K562 (cell line): ENCODE results near the gene USP24. TPM values are rescaled to one million over a fixed set of nuclear protein-coding genes. Genes with fewer than 3 reads are reported as not detected.

Experiments used
- CBX8 ChIP-seq: fragments of 200-600 bp; sonication (generic); IDR thresholded peaks from 2 replicates; pipeline ENCODE4 v1.6.1; 2012; ENCODE audit warnings: borderline replicate concordance, mixed run types, low read depth, mild to moderate bottlenecking, moderate library complexity, mixed read lengths, low read length, control low read depth, inconsistent platforms; ENCODE audit not compliant: poor library complexity, severe bottlenecking; ENCODE audit errors: extremely low read depth
- DIDO1 ChIP-seq: fragments of 450-650 bp; IDR thresholded peaks from 2 replicates; pipeline ENCODE4 v1.6.1; 2016; ENCODE audit warnings: low read depth, missing biosample characterization, missing genetic modification characterization
- ESRRA ChIP-seq: fragments of 450-650 bp; IDR thresholded peaks from 2 replicates; pipeline ENCODE4 v1.6.1; 2014; ENCODE audit warnings: low read depth, mild to moderate bottlenecking, moderate library complexity, borderline replicate concordance
- KAT7 ChIP-seq: sonication (generic); formaldehyde crosslinking; IDR thresholded peaks from 2 replicates; pipeline ENCODE4 v1.8.0; 2022; ENCODE audit warnings: missing genetic modification reagents, mild to moderate bottlenecking, borderline replicate concordance
- KLF1 ChIP-seq: fragments of 450-650 bp; IDR thresholded peaks from 2 replicates; pipeline ENCODE4 v1.6.1; 2016; ENCODE audit warnings: missing genetic modification characterization, missing compliant biosample characterization
- MAX ChIP-seq: sonication (generic); formaldehyde crosslinking; IDR thresholded peaks from 2 replicates; pipeline ENCODE4 v1.9.0; 2022; ENCODE audit warnings: mild to moderate bottlenecking, missing genetic modification reagents
- PRPF4 ChIP-seq: fragments of 200-400 bp; formaldehyde crosslinking; IDR thresholded peaks from one replicate; pipeline ENCODE4 v1.6.1; 2017; ENCODE audit warnings: low read length, low read depth, mild to moderate bottlenecking; ENCODE audit not compliant: insufficient read depth, poor library complexity, severe bottlenecking
- PYGO2 ChIP-seq: fragments of 450-650 bp; IDR thresholded peaks from 2 replicates; pipeline ENCODE4 v1.6.1; 2016; ENCODE audit warnings: mild to moderate bottlenecking, missing genetic modification characterization, moderate library complexity, missing compliant biosample characterization
- RBBP5 ChIP-seq: fragments of 200-600 bp; sonication (generic); IDR thresholded peaks from 2 replicates; pipeline ENCODE4 v1.6.1; 2012; ENCODE audit warnings: borderline replicate concordance, mild to moderate bottlenecking, low read length, control low read depth, inconsistent platforms; ENCODE audit not compliant: insufficient read depth, poor library complexity, severe bottlenecking
- SAFB ChIP-seq: fragments of 200-400 bp; formaldehyde crosslinking; IDR thresholded peaks from 2 replicates; pipeline ENCODE4 v1.6.1; 2017; ENCODE audit warnings: low read depth, low read length, borderline replicate concordance
- SNRNP70 ChIP-seq: fragments of 200-400 bp; formaldehyde crosslinking; optimal IDR thresholded peaks from 2 replicates; pipeline ENCODE3; 2017; ENCODE audit warnings: low read depth, low read length
- STAT5B ChIP-seq: fragments of 250-450 bp; sonication (Bioruptor Pico); IDR thresholded peaks from 2 replicates; pipeline ENCODE4 v1.8.0; 2021; ENCODE audit warnings: mild to moderate bottlenecking, inconsistent platforms
- ZBTB7A ChIP-seq: IDR thresholded peaks from 2 replicates; pipeline ENCODE4 v1.6.1; 2011; ENCODE audit warnings: low read depth, mild to moderate bottlenecking, low read length, moderate library complexity, borderline replicate concordance; ENCODE audit not compliant: control insufficient read depth
- ZNF707 ChIP-seq: fragments of 250-450 bp; sonication (Bioruptor Pico); conservative IDR thresholded peaks from 2 replicates; pipeline ENCODE4 v1.8.0; 2022; ENCODE audit warnings: inconsistent platforms, mild to moderate bottlenecking, moderate library complexity
- ZNF778 ChIP-seq: fragments of 450-650 bp; formaldehyde crosslinking; IDR thresholded peaks from 2 replicates; pipeline ENCODE4 v1.4.0; 2020; ENCODE audit warnings: mild to moderate bottlenecking, moderate library complexity
- polyA plus RNA-seq, 8 experiments: library from polyadenylated mRNA; depleted of rRNA in 4 of 8; stranded (reverse) in 5 of 8; unstranded in 3 of 8; fragments of >200 nt; fragmentation: Nextera tagmentation in 2 of 8; fragmentation: Illumina TruSeq in 1 of 8; extraction: Ambion mirVana in 2 of 8; extraction: Trizol in 1 of 8; gene quantifications; 2 replicates each; pipeline versions ENCODE4 v1.2.1 to v1.2.3, GENCODE V29; 2011 to 2014; ENCODE audit warnings: inconsistent platforms in 1 of 8, missing spikeins in 1 of 8
- total RNA-seq, 7 experiments: library from RNA; depleted of rRNA in 6 of 7; stranded (reverse); fragments of >200 nt in 6 of 7; fragmentation: Illumina TruSeq in 2 of 7; extraction: Trizol in 2 of 7; gene quantifications; 2 replicates each; pipeline versions ENCODE4 v1.2.1 to v1.2.3, GENCODE V29; 2011 to 2021; ENCODE audit warnings: low replicate concordance in 1 of 7
- TF ChIP-seq, protein P1 (sequence below): fragments of 250-450 bp; sonication (Bioruptor Pico); IDR thresholded peaks from 2 replicates; pipeline ENCODE4 v1.5.0; 2021; ENCODE audit warnings: mild to moderate bottlenecking, borderline replicate concordance
- TF ChIP-seq, protein P2 (sequence below): sonication (generic); formaldehyde crosslinking; IDR thresholded peaks from 2 replicates; pipeline ENCODE4 v1.8.1; 2023; ENCODE audit warnings: mild to moderate bottlenecking, missing genetic modification reagents

USP24 gene
- total and polyA plus RNA-seq, 9 of the 15 experiments (the other 6 are each of a cell fraction or from before 2014, with no cell fraction given) = 7.7 to 62.6 (median 36.8) TPM

GRCh38 chr1:55039342-55040082 lies 175.7 kb downstream of the USP24 start, which contains the start of gene PCSK9 (continued):
- TF ChIP-seq, protein P1, sequence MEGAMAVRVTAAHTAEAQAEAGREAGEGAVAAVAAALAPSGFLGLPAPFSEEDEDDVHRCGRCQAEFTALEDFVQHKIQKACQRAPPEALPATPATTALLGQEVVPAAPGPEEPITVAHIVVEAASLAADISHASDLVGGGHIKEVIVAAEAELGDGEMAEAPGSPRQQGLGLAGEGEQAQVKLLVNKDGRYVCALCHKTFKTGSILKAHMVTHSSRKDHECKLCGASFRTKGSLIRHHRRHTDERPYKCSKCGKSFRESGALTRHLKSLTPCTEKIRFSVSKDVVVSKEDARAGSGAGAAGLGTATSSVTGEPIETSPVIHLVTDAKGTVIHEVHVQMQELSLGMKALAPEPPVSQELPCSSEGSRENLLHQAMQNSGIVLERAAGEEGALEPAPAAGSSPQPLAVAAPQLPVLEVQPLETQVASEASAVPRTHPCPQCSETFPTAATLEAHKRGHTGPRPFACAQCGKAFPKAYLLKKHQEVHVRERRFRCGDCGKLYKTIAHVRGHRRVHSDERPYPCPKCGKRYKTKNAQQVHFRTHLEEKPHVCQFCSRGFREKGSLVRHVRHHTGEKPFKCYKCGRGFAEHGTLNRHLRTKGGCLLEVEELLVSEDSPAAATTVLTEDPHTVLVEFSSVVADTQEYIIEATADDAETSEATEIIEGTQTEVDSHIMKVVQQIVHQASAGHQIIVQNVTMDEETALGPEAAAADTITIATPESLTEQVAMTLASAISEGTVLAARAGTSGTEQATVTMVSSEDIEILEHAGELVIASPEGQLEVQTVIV (CRISPR knock-in tag) = no peak
- TF ChIP-seq, protein P2, sequence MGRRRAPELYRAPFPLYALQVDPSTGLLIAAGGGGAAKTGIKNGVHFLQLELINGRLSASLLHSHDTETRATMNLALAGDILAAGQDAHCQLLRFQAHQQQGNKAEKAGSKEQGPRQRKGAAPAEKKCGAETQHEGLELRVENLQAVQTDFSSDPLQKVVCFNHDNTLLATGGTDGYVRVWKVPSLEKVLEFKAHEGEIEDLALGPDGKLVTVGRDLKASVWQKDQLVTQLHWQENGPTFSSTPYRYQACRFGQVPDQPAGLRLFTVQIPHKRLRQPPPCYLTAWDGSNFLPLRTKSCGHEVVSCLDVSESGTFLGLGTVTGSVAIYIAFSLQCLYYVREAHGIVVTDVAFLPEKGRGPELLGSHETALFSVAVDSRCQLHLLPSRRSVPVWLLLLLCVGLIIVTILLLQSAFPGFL = no peak
- peak; percentile 72 for TF ChIP-seq RBBP5
- no peak for TF ChIP-seq STAT5B (CRISPR knock-in tag)
- 0 out of 2 replicates have a peak, but pooled peaks have one; percentile 11 for TF ChIP-seq ZBTB7A
- no peak for TF ChIP-seq PYGO2
- no peak for TF ChIP-seq ESRRA
- no peak for TF ChIP-seq PRPF4
- TF ChIP-seq SAFB = 0 out of 2 replicates have a peak, but pooled peaks have one; percentile 15
- TF ChIP-seq MAX = peak; percentile 41
- TF ChIP-seq ZNF707 (CRISPR knock-in tag) = no peak
- TF ChIP-seq SNRNP70 = no peak
- TF ChIP-seq KAT7 (CRISPR knock-in tag) = peak; percentile 75
- no peak for TF ChIP-seq KLF1
- no peak for TF ChIP-seq CBX8
- TF ChIP-seq DIDO1 (tag) = no peak
- no peak for TF ChIP-seq ZNF778 (CRISPR knock-in tag)
